Esophagus muscularis mucosa (tissue), 4 donors: ENCODE data around the gene ICOS.

Experiments used
- CTCF ChIP-seq, 3 experiments: fragments of 200-600 bp in 2 of 3; fragments of 450-650 bp in 1 of 3; sonication (generic) in 2 of 3; IDR thresholded peaks; one replicate each; pipeline ENCODE4 v1.5.1; 2017 to 2019; ENCODE audit warnings: antibody characterized with exemption in 3 of 3, mild to moderate bottlenecking in 2 of 3, moderate library complexity in 1 of 3
- EP300 ChIP-seq: sonication (generic); formaldehyde crosslinking; IDR thresholded peaks from one replicate; pipeline ENCODE4 v1.6.1; 2017; ENCODE audit warnings: antibody characterized with exemption
- POLR2A ChIP-seq: fragments of 450-650 bp; IDR thresholded peaks from one replicate; pipeline ENCODE4 v1.6.1; 2017; ENCODE audit warnings: antibody characterized with exemption, moderate library complexity, mild to moderate bottlenecking, low read depth
- POLR2AphosphoS5 ChIP-seq, 2 donors: sonication (generic); formaldehyde crosslinking; IDR thresholded peaks; one replicate each; pipeline ENCODE4 v1.6.1; 2017; ENCODE audit warnings: antibody characterized with exemption in 2 of 2

- TF ChIP-seq POLR2A (no peak), CTCF (IDR thresholded peaks at IDR 0.05) (no peak), POLR2AphosphoS5 (IDR thresholded peaks at IDR 0.05) (no peak), EP300 (no peak)
Observed at GRCh38 chr2:203937788-203938187, 1.2 kb downstream of the ICOS start.
